GM12892 (cell line): ENCODE results near the gene PCSK9.

Source experiments
- POLR2A ChIP-seq: IDR thresholded peaks from 2 replicates; pipeline ENCODE4 v1.6.1; 2011; ENCODE audit warnings: low read depth, low read length, control low read depth
- POLR2AphosphoS5 ChIP-seq: IDR thresholded peaks from 2 replicates; pipeline ENCODE4 v1.6.1; 2011; ENCODE audit warnings: low read depth, low read length, control low read depth

DNA sequence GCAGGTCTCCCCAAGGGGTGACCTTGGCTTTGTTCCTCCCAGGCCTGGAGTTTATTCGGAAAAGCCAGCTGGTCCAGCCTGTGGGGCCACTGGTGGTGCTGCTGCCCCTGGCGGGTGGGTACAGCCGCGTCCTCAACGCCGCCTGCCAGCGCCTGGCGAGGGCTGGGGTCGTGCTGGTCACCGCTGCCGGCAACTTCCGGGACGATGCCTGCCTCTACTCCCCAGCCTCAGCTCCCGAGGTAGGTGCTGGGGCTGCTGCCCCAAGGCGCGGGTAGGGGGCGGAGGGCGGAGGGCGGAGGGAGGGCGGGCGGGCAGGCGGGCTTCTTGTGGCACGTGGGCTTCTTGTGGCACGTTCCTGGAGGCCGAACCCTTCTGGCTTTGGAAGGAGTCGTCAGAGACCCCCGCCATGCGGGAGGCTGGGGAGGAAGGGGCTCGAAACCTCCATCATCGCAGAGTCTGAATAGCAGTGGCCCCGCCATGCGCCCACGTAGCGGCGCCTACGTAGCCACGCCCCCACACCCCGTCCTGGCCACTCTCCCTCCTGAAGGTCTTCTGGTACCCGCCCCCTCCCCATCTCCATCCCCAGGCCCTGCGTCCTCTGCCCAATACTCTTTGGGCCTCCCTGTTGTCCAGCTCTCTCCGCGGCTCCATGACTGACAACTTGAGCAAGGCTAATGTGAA, 16.7 kb downstream of the PCSK9 start:
- TF ChIP-seq POLR2A, result no peak
- no peak for TF ChIP-seq POLR2AphosphoS5
